Breast epithelium (tissue), 3 donors: ENCODE measurements around the gene AHCTF1.

ENCODE experiments used
- CTCF ChIP-seq, 3 donors: fragments of 450-650 bp; IDR thresholded peaks; one replicate each; pipeline ENCODE4 v1.5.1; 2016 to 2017; ENCODE audit warnings: antibody characterized with exemption in 3 of 3, mild to moderate bottlenecking in 3 of 3, moderate library complexity in 3 of 3
- POLR2A ChIP-seq: fragments of 450-650 bp; IDR thresholded peaks from one replicate; pipeline ENCODE4 v1.6.1; 2016; ENCODE audit warnings: antibody characterized with exemption, mild to moderate bottlenecking, moderate library complexity
- POLR2AphosphoS5 ChIP-seq, 3 donors: sonication (generic); formaldehyde crosslinking; IDR thresholded peaks; one replicate each; pipeline ENCODE4 v1.6.1; 2017; ENCODE audit warnings: antibody characterized with exemption in 3 of 3

DNA sequence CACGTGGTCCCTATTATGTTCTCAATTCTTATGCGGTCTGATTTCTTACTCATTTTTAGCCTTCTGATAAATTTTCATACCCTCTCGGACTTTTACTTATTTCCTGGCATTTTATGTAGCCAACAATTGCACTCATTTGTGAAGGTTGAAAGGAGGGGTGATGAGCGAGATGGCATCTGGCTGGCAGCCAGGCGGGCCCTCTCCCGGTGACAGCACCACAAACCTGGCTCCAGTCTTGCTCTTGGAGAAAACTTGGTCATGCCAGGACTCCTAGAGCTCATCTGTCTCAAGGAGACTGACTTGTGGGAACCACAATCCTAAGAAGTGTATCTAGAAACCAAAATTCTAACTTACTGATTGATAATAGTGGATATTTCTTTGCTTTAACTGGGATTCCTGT lies 14.6 kb upstream of the AHCTF1 start:
- no peak for TF ChIP-seq CTCF (IDR thresholded peaks at IDR 0.05)
- no peak for TF ChIP-seq POLR2AphosphoS5 (IDR thresholded peaks at IDR 0.05)
- TF ChIP-seq POLR2A, result no peak
